HUES48 (cell line): ENCODE measurements around the gene FHIT.

Experiments used
- H3K27ac ChIP-seq: one replicate; pipeline ENCODE4 v1.7.0; 2013; ENCODE audit warnings: low read depth, low read length, inconsistent platforms
- H3K27me3 ChIP-seq: 2 replicates; pipeline ENCODE4 v1.6.1; 2013; ENCODE audit warnings: mild to moderate bottlenecking, low read length; ENCODE audit not compliant: control insufficient read depth, insufficient read depth
- H3K36me3 ChIP-seq: 2 replicates; pipeline ENCODE4 v1.6.1; 2013; ENCODE audit warnings: low read length; ENCODE audit not compliant: control insufficient read depth, insufficient read depth
- H3K4me1 ChIP-seq: 2 replicates; pipeline ENCODE4 v1.6.1; 2013; ENCODE audit warnings: mild to moderate bottlenecking, low read length; ENCODE audit not compliant: control insufficient read depth, insufficient read depth
- H3K4me3 ChIP-seq: 2 replicates; pipeline ENCODE4 v1.5.1; 2013; ENCODE audit warnings: mild to moderate bottlenecking, low read depth, low read length
- H3K9ac ChIP-seq: 2 replicates; pipeline ENCODE4 v1.6.1; 2013; ENCODE audit warnings: mild to moderate bottlenecking, low read depth, low read length, moderate library complexity
- H3K9me3 ChIP-seq: 2 replicates; pipeline ENCODE4 v1.6.1; 2013; ENCODE audit warnings: low read length; ENCODE audit not compliant: control insufficient read depth, insufficient read depth

The FHIT gene

DNA sequence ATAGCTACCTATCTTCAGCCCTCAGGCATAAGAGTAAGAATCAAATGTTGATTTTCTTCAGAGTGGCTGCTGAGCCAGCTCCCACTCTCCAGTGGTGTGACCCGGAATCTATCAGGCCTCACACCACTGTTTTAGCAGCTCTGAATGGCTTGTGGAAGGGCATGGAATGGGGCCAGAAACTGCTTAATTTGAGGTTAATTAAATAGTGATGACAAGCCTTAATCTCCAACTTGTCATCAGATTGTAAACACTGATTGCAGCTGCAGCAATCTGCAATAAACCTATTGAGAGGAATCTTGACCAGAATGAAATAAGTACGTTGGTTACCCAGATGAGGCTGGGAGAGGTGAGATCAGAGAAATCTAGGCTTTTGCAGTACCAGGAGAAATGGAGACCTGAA is 317.4 kb downstream of the FHIT start:
- Histone ChIP-seq H3K4me1 (no peaks in the 10 kb centered on the region), H3K36me3 (no peaks in the 10 kb centered on the region), H3K9me3 (no peaks in the 10 kb centered on the region), H3K27ac (no peak overlapping the region), H3K27me3 (no peaks in the 10 kb centered on the region), H3K4me3 (no peak overlapping the region), H3K9ac (no peak overlapping the region)

- no peak overlapping the region for H3K4me3 ChIP-seq
- no peaks in the 10 kb centered on the region for H3K27me3 ChIP-seq
- no peaks in the 10 kb centered on the region for H3K4me1 ChIP-seq
- H3K36me3 ChIP-seq = no peaks in the 10 kb centered on the region
- no peak overlapping the region for H3K27ac ChIP-seq
- H3K9ac ChIP-seq = no peak overlapping the region
- H3K9me3 ChIP-seq = no peaks in the 10 kb centered on the region; the same call in 1 of the 2 replicates
Observed at GRCh38 chr3:60932643-60933042, 318.6 kb downstream of the FHIT start.

DNA sequence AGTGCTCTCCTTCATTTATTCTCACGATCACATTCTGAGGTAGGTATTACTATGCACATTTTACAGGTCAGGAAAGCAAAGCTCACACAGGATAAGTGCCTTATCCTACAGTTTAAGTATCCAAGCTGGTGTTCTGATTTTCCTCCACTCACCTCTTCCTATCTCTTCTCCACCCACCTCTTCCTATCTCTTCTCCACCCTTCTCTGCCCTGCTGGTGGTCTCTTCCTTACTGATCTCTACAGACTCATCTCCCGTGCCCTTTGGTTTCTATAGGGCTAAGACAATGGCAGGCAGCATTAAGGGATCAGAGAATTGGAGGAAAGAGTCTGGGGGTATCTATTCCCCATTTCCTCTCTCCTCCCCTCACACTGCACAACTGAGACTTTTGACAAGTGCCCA is 319.1 kb downstream of the FHIT start:
- H3K9me3 ChIP-seq = no peaks in the 10 kb centered on the region; the same call in 1 of the 2 replicates
- H3K27ac ChIP-seq = no peak overlapping the region
- H3K4me1 ChIP-seq = no peaks in the 10 kb centered on the region
- H3K4me3 ChIP-seq = no peak overlapping the region
- H3K36me3 ChIP-seq = no peaks in the 10 kb centered on the region
- H3K27me3 ChIP-seq = no peaks in the 10 kb centered on the region
- no peak overlapping the region for H3K9ac ChIP-seq

DNA sequence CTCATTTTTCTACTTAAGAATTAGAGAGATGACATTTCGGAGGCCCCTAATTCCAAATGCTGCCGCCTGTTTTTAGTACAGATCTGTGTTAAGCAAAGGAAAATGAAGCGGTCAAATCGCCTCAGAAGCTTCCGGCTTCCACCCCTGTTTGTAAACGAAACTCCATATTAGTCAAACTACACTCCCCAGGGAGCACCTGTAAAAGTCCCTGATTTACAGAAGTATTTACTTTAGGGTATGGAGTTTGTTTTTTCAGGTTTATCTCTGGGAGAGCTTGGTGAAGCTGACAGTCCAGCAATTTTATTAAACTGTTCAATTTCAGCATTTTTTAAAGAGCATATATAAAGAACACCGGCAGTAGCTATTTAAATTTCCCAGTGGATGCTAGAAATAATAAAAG is 319.8 kb downstream of the FHIT start:
- no peaks in the 10 kb centered on the region for H3K27me3 ChIP-seq
- no peaks in the 10 kb centered on the region for H3K4me1 ChIP-seq
- no peak overlapping the region for H3K4me3 ChIP-seq
- no peak overlapping the region for H3K9ac ChIP-seq
- H3K27ac ChIP-seq = no peak overlapping the region
- no peaks in the 10 kb centered on the region; the same call in 1 of the 2 replicates for H3K9me3 ChIP-seq
- no peaks in the 10 kb centered on the region for H3K36me3 ChIP-seq

GRCh38 chr3:60920519-60920918 is 330.7 kb downstream of the FHIT start:
- no peaks in the 10 kb centered on the region for H3K27me3 ChIP-seq
- H3K9me3 ChIP-seq = peaks cover 7% of the 10 kb centered on the region; the same call in 1 of the 2 replicates
- H3K9ac ChIP-seq = no peak overlapping the region
- H3K4me1 ChIP-seq = no peaks in the 10 kb centered on the region
- H3K27ac ChIP-seq = no peak overlapping the region
- no peak overlapping the region for H3K4me3 ChIP-seq
- H3K36me3 ChIP-seq = no peaks in the 10 kb centered on the region

GRCh38 chr3:60919296-60919695 is 332.0 kb downstream of the FHIT start:
- no peaks in the 10 kb centered on the region for H3K36me3 ChIP-seq
- no peak overlapping the region for H3K9ac ChIP-seq
- H3K4me1 ChIP-seq = no peaks in the 10 kb centered on the region
- H3K27ac ChIP-seq = no peak overlapping the region
- no peaks in the 10 kb centered on the region for H3K27me3 ChIP-seq
- peaks cover 7% of the 10 kb centered on the region; the same call in 1 of the 2 replicates for H3K9me3 ChIP-seq
- no peak overlapping the region for H3K4me3 ChIP-seq

DNA sequence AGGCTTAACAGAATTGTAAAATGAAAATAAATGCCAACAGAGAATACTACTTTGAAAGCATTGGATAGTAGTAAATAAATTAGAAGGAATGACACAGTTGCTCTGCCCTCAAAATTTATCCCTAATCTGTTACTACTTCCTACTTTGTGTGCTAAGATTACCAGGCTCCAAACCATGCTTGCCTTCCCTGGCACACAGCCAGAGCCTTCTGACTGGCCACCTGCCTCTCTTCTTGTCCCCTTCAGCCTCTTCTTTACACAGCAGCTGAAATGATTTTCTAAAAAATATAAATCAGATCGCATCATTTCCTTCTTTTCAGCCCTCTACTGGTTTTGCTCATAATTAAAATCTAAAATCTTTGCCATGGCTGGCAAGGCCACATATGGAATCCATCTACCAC is 334.1 kb downstream of the FHIT start:
- no peaks in the 10 kb centered on the region for H3K4me1 ChIP-seq
- no peak overlapping the region for H3K9ac ChIP-seq
- no peaks in the 10 kb centered on the region for H3K27me3 ChIP-seq
- no peak overlapping the region for H3K4me3 ChIP-seq
- H3K36me3 ChIP-seq = no peaks in the 10 kb centered on the region
- no peak overlapping the region for H3K27ac ChIP-seq
- no peaks in the 10 kb centered on the region for H3K9me3 ChIP-seq

GRCh38 chr3:60916546-60916945 is 334.7 kb downstream of the FHIT start:
- H3K27ac ChIP-seq = no peak overlapping the region
- no peak overlapping the region for H3K4me3 ChIP-seq
- no peaks in the 10 kb centered on the region for H3K4me1 ChIP-seq
- no peaks in the 10 kb centered on the region for H3K9me3 ChIP-seq
- no peaks in the 10 kb centered on the region for H3K27me3 ChIP-seq
- H3K36me3 ChIP-seq = no peaks in the 10 kb centered on the region
- H3K9ac ChIP-seq = no peak overlapping the region

GRCh38 chr3:60913474-60913873 is 337.8 kb downstream of the FHIT start:
- Histone ChIP-seq H3K9ac (no peak overlapping the region), H3K4me3 (no peak overlapping the region), H3K27me3 (no peaks in the 10 kb centered on the region), H3K4me1 (no peaks in the 10 kb centered on the region), H3K27ac (no peak overlapping the region), H3K9me3 (no peaks in the 10 kb centered on the region), H3K36me3 (no peaks in the 10 kb centered on the region)

- Histone ChIP-seq H3K4me3 (no peak overlapping the region), H3K9me3 (no peaks in the 10 kb centered on the region), H3K36me3 (no peaks in the 10 kb centered on the region), H3K27me3 (no peaks in the 10 kb centered on the region), H3K27ac (no peak overlapping the region), H3K4me1 (no peaks in the 10 kb centered on the region), H3K9ac (no peak overlapping the region)
Observed at GRCh38 chr3:60912876-60913275, 338.4 kb downstream of the FHIT start.

DNA sequence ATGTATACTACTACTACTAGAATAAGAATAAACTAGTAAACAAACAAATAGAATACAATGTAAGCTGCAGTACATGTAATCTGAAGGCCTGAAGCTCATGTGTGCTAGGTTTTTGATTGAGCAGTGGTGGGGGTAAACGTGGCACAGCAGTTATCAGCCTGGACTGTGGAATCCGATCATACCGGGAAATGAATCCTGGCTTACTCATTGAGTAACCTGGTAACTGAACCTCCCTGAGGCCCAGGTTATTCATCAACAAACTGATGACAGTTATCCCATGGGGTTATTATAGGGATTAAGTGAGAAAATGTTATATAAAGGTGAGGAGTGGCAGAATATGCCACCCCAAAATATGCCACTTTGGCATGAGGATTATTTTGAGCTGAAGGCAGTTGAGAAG is 339.1 kb downstream of the FHIT start:
- no peak overlapping the region for H3K27ac ChIP-seq
- H3K36me3 ChIP-seq = no peaks in the 10 kb centered on the region

GRCh38 chr3:60909526-60909925 is 341.7 kb downstream of the FHIT start:
- H3K27ac ChIP-seq = no peak overlapping the region
- no peak overlapping the region for H3K9ac ChIP-seq
- H3K4me1 ChIP-seq = no peaks in the 10 kb centered on the region
- no peaks in the 10 kb centered on the region for H3K27me3 ChIP-seq
- H3K4me3 ChIP-seq = no peak overlapping the region
- no peaks in the 10 kb centered on the region for H3K36me3 ChIP-seq
- no peaks in the 10 kb centered on the region for H3K9me3 ChIP-seq

More for the DNA sequence above, 339.1 kb downstream of the FHIT start:
- no peak overlapping the region for H3K4me3 ChIP-seq
- H3K9ac ChIP-seq = no peak overlapping the region
- H3K27me3 ChIP-seq = no peaks in the 10 kb centered on the region
- no peaks in the 10 kb centered on the region for H3K4me1 ChIP-seq
- H3K9me3 ChIP-seq = no peaks in the 10 kb centered on the region
